HCT116 (cell line): ENCODE results near the gene PLCB3. TPM values are rescaled to one million over a fixed set of nuclear protein-coding genes. Genes with fewer than 3 reads are reported as not detected.

ENCODE experiments used
- ATAC-seq: fragments of 200-7000 bp; cut with Tn5 transposase; 2 replicates; pipeline ENCODE4 v1.9.1; 2020; ENCODE audit warnings: mild to moderate bottlenecking, moderate library complexity
- BruUV-seq: library from RNA; stranded (reverse); fragments of 400-500 nt; replicated peaks from 2 replicates; lab custom pipeline; 2021; lab: Mats Ljungman, UMichigan
- CTCF ChIA-PET: fragments of 300-600 bp; sonication (Branson Sonifier 250); formaldehyde crosslinking; loops from one replicate; lab custom pipeline; 2021; ENCODE audit warnings: antibody characterized with exemption; lab: Charles Lee
- POLR2A ChIA-PET: fragments of 300-600, 350-600 bp; sonication (Branson Sonifier 250); formaldehyde crosslinking; loops from one replicate; lab custom pipeline; 2021; ENCODE audit warnings: antibody characterized with exemption; lab: Charles Lee
- RAD21 ChIA-PET, 2 experiments: fragments of 300-600 bp; sonication (Branson Sonifier 250); formaldehyde crosslinking; loops; one replicate each; lab custom pipeline; 2023; ENCODE audit warnings: low total read pairs in 2 of 2; ENCODE audit not compliant: uncharacterized antibody in 2 of 2, unreplicated experiment in 2 of 2, low non-redundant PET in 1 of 2; lab: Charles Lee
- DNase-seq: peaks from one replicate; pipeline ENCODE4 v3.0.0-alpha.2; 2010; ENCODE audit warnings: low read depth, low spot score
- H2AFZ ChIP-seq: fragments of 200-600 bp; shearing (Covaris generic), sonication (generic); 2 replicates; pipeline ENCODE4 v1.6.1; 2017; ENCODE audit warnings: low read depth, mixed run types, mixed read lengths, antibody characterized with exemption, low read length; ENCODE audit not compliant: poor library complexity, severe bottlenecking
- H3K27ac ChIP-seq: 2 replicates; pipeline ENCODE4 v1.5.1; 2012; ENCODE audit warnings: low read depth, low read length
- H3K27me3 ChIP-seq: fragments of 200-600 bp; sonication (generic); 2 replicates; pipeline ENCODE4 v1.6.1; 2016; ENCODE audit warnings: mixed run types, low read length, mixed read lengths; ENCODE audit not compliant: insufficient read depth
- H3K36me3 ChIP-seq, 2 experiments: fragments of 200-500 bp in 1 of 2; fragments of 200-600 bp in 1 of 2; sonication (Bioruptor generic) in 1 of 2; sonication (generic) in 1 of 2; 2 replicates each; pipeline versions ENCODE4 v1.5.1 to v1.6.1; 2014 to 2016; ENCODE audit warnings: low read length in 2 of 2, inconsistent platforms in 1 of 2, mixed read lengths in 1 of 2, mixed run types in 1 of 2; ENCODE audit not compliant: insufficient read depth in 2 of 2, control insufficient read depth in 1 of 2
- H3K4me1 ChIP-seq, 2 experiments: fragments of 200-600 bp in 1 of 2; sonication (generic) in 1 of 2; 2 replicates each; pipeline versions ENCODE4 v1.5.1 to v1.6.1; 2012 to 2017; ENCODE audit warnings: low read length in 2 of 2, inconsistent platforms in 1 of 2, mild to moderate bottlenecking in 1 of 2, mixed read lengths in 1 of 2, mixed run types in 1 of 2, moderate library complexity in 1 of 2; ENCODE audit not compliant: insufficient read depth in 2 of 2, control insufficient read depth in 1 of 2
- H3K4me2 ChIP-seq: fragments of 200-600 bp; sonication (generic); 2 replicates; pipeline ENCODE4 v1.6.1; 2017; ENCODE audit warnings: mixed run types, low read length, mixed read lengths
- H3K4me3 ChIP-seq, 2 experiments: fragments of 200-600 bp in 1 of 2; sonication (generic) in 1 of 2; replicated peaks in 1 of 2; 2 replicates each; pipeline ENCODE4 v1.5.1; 2011 to 2016; ENCODE audit warnings: low read length in 2 of 2, control low read depth in 1 of 2, low read depth in 1 of 2, mild to moderate bottlenecking in 1 of 2, mixed read lengths in 1 of 2, mixed run types in 1 of 2
- H3K79me2 ChIP-seq: fragments of 200-600 bp; sonication (generic); 2 replicates; pipeline ENCODE4 v1.6.1; 2017; ENCODE audit warnings: mild to moderate bottlenecking, mixed run types, low read length, moderate library complexity, mixed read lengths; ENCODE audit not compliant: insufficient read depth
- H3K9ac ChIP-seq: fragments of 200-600 bp; sonication (generic); 2 replicates; pipeline ENCODE4 v1.6.1; 2016; ENCODE audit warnings: low read length, mixed read lengths
- H3K9me2 ChIP-seq: fragments of 200-600 bp; sonication (generic), shearing (Covaris generic); 2 replicates; pipeline ENCODE4 v1.6.1; 2017; ENCODE audit warnings: mixed run types, mild to moderate bottlenecking, moderate library complexity; ENCODE audit not compliant: insufficient read depth
- H3K9me3 ChIP-seq, 2 experiments: fragments of 200-500 bp in 1 of 2; fragments of 200-600 bp in 1 of 2; sonication (Bioruptor generic) in 1 of 2; sonication (generic) in 1 of 2; 2 replicates each; pipeline ENCODE4 v1.6.1; 2014 to 2017; ENCODE audit warnings: low read length in 2 of 2, mixed read lengths in 2 of 2, inconsistent platforms in 1 of 2, low read depth in 1 of 2, mild to moderate bottlenecking in 1 of 2, mixed run types in 1 of 2, moderate library complexity in 1 of 2; ENCODE audit not compliant: control insufficient read depth in 1 of 2, insufficient read depth in 1 of 2
- H4K20me1 ChIP-seq: fragments of 200-600 bp; sonication (generic), shearing (Covaris generic); 2 replicates; pipeline ENCODE4 v1.6.1; 2017; ENCODE audit warnings: mixed run types, mild to moderate bottlenecking, moderate library complexity; ENCODE audit not compliant: insufficient read depth
- ATF3 ChIP-seq: IDR thresholded peaks from 2 replicates; pipeline ENCODE4 v1.6.1; 2012
- ELF1 ChIP-seq: IDR thresholded peaks from 2 replicates; pipeline ENCODE4 v1.6.1; 2012; ENCODE audit warnings: low read depth, borderline replicate concordance
- EZH2 ChIP-seq: fragments of 200-600 bp; sonication (generic); IDR thresholded peaks from 2 replicates; pipeline ENCODE4 v1.6.1; 2017; ENCODE audit warnings: antibody characterized with exemption, mixed run types
- JUND ChIP-seq: IDR thresholded peaks from 2 replicates; pipeline ENCODE4 v1.6.1; 2012
- POLR2A ChIP-seq: IDR thresholded peaks from 2 replicates; pipeline ENCODE4 v1.7.0; 2011; ENCODE audit warnings: borderline replicate concordance; ENCODE audit not compliant: insufficient read depth, insufficient read length; ENCODE audit errors: extremely low read depth
- YY1 ChIP-seq: IDR thresholded peaks from 2 replicates; pipeline ENCODE4 v1.6.1; 2011; ENCODE audit warnings: low read length, low read depth, moderate library complexity, mild to moderate bottlenecking; ENCODE audit not compliant: insufficient replicate concordance; ENCODE audit errors: extremely low read depth
- intact Hi-C: fragments of 100-400 bp; cut with micrococcal nuclease; formaldehyde crosslinking; loops from 2 replicates; pipeline ENCODE4 v1.10.0; 2022
- total RNA-seq: library from RNA; stranded (reverse); gene quantifications from one replicate; pipeline ENCODE4 v1.2.1, GENCODE V29; 2021; ENCODE audit not compliant: unreplicated experiment

Gene PLCB3
- total RNA-seq, 1 experiment from 2014 or later: 106 TPM

- CTCF ChIA-PET: interaction anchor here (1.5 kb wide), 1 partner anchor 81 kb away, joined by 4 read pairs; no protein-coding TSS in a partner anchor
- intact Hi-C loops: no loop called here
- Histone ChIP-seq H3K9me2 (no peaks in the 10 kb centered on the region), H3K9ac (no peak overlapping the region), H4K20me1 (no peaks in the 10 kb centered on the region), H3K4me1 (peaks cover 9 to 22% of the 10 kb centered on the region in 2 experiments), H3K27me3 (no peaks in the 10 kb centered on the region), H3K4me3 (no peak overlapping the region), H3K36me3 (peaks cover 0 to 6% of the 10 kb centered on the region in 2 experiments; a peak in 1 of 4 replicates), H3K4me2 (no peak overlapping the region), H3K9me3 (no peaks in the 10 kb centered on the region), H2AFZ (no peak overlapping the region), H3K27ac (no peak overlapping the region), H3K79me2 (peaks cover 19% of the 10 kb centered on the region; the same call in 1 of the 2 replicates)
- RAD21 ChIA-PET: no interaction called here
- POLR2A ChIA-PET: no interaction called here
- no TSS peak for BruUV-seq
- no peak for DNase-seq
- TF ChIP-seq ATF3: no peak
- no peak for TF ChIP-seq JUND
- no peak for TF ChIP-seq POLR2A
- TF ChIP-seq ELF1: no peak
- no peak for TF ChIP-seq EZH2
- no peak for TF ChIP-seq YY1
- no peak for ATAC-seq
Measured at GRCh38 chr11:64223001-64223651, 28.2 kb upstream of the PLCB3 start.

DNA sequence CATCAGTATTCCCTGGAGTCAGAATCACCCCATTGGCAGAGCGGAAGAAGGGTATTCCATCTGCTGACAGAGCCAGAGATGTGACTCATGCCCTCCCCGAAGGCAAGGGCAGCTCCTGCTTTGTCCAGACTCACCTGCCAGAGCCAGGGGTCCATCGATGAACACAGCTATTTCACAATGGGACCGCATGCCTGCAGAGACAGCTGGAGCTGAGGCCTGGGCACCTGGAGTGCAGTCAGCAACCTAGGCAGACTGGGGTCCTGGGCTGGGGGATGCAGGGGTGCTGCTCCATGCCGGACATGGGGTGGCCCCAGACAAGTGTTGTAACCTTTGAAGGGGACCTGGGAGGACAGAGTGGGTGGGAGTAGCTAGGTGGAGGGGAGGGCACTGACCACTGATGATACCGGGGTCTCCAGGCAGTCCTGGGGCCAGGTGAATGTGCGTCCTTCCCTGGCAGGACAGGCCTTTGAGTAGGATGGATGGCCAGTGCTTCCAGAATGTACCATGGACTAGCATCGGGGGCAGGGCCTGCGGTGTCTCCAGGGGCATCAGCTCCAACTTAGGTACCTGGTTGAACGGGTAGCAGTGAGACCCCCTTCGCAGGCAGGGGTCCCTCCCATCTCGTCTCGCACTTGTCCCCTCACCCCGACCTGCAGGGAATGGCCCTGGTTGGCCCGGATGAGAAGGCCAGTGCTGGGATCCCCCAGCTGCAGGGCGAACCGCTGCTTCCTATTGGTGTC lies 27.0 kb upstream of the PLCB3 start:
- H3K9me3 ChIP-seq: no peaks in the 10 kb centered on the region
- no peak for TF ChIP-seq JUND
- H3K79me2 ChIP-seq: peaks cover 19% of the 10 kb centered on the region; the same call in 1 of the 2 replicates
- POLR2A ChIA-PET: no interaction called here
- DNase-seq: no peak
- peak overlapping the region in 1 of 2 experiments; percentile 90; a peak in 2 of 4 replicates for H3K4me3 ChIP-seq
- CTCF ChIA-PET: interaction anchor here (0.8 to 1.5 kb wide), 2 partner anchors 20 to 80 kb away, joined by 3 to 4 read pairs; no protein-coding TSS in a partner anchor
- H3K9me2 ChIP-seq: no peaks in the 10 kb centered on the region
- no peak overlapping the region for H2AFZ ChIP-seq
- RAD21 ChIA-PET: interaction anchor here in 1 of 2 experiments (0.8 kb wide), 1 partner anchor 20 kb away, joined by 3 read pairs; no protein-coding TSS in a partner anchor
- no peaks in the 10 kb centered on the region for H3K27me3 ChIP-seq
- H4K20me1 ChIP-seq: no peaks in the 10 kb centered on the region
- peak overlapping the region; percentile 100 for H3K4me2 ChIP-seq
- peak overlapping the region; percentile 95; the same call in 1 of the 2 replicates for H3K27ac ChIP-seq
- no TSS peak for BruUV-seq
- no peak for ATAC-seq
- intact Hi-C loops: no loop called here
- no peak overlapping the region for H3K9ac ChIP-seq
- H3K4me1 ChIP-seq: peaks cover 10 to 26% of the 10 kb centered on the region in 2 experiments
- peaks cover 0 to 6% of the 10 kb centered on the region in 2 experiments; a peak in 1 of 4 replicates for H3K36me3 ChIP-seq
